ENCODE results near the gene TPO. TPM values are rescaled to one million over a fixed set of nuclear protein-coding genes. Genes with fewer than 3 reads are reported as not detected.
"Not testable (repeated sequence)": the region's sequence is repeated elsewhere in the genome, so short reads cannot be mapped to it uniquely, and the experiment has no call there.

The TPO gene
- total RNA-seq, 4 donors from 2014 or later, result 0.70 to 46.2 (median 6.8) TPM

DNA sequence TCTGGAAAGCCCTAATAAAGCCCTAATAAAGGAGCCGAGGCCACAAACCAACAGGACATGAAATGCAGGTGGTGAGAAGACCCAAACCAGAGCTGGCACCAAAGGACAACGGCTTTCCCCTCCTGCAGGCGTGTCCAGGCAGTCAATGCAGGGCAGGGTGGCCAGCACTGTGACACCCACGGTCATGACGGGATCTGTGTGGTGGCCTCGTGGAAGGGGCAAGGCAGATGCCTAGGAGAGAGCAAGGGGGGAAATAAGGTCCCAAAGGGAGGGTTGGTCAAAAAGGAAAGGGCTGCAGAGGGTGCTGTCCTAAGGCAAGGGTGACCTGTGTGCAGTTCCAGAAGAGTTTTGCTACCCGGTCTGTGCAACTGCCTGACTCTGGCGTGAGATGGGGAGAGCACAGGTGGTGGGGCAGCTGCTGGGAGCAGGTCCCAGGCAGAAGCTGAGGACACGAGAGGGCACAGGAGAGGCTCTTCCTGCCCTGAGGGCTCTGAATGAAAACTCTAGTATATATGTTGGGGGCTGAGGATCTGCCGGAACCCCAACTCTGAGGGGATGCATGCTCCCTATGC lies 156.7 kb downstream of the TPO start:
- H3K27me3 ChIP-seq, result no peaks in the 10 kb centered on the region
- H3K4me1 ChIP-seq, result no peaks in the 10 kb centered on the region
- DNase-seq, result no peak
- peaks cover 0 to 3% (median 0%) of the 10 kb centered on the region in 4 donors for H3K9me3 ChIP-seq
- no peaks in the 10 kb centered on the region for H3K36me3 ChIP-seq
- no peak overlapping the region for H3K27ac ChIP-seq
- no peak for TF ChIP-seq POLR2A (IDR thresholded peaks at IDR 0.05)
- TF ChIP-seq, protein P1, sequence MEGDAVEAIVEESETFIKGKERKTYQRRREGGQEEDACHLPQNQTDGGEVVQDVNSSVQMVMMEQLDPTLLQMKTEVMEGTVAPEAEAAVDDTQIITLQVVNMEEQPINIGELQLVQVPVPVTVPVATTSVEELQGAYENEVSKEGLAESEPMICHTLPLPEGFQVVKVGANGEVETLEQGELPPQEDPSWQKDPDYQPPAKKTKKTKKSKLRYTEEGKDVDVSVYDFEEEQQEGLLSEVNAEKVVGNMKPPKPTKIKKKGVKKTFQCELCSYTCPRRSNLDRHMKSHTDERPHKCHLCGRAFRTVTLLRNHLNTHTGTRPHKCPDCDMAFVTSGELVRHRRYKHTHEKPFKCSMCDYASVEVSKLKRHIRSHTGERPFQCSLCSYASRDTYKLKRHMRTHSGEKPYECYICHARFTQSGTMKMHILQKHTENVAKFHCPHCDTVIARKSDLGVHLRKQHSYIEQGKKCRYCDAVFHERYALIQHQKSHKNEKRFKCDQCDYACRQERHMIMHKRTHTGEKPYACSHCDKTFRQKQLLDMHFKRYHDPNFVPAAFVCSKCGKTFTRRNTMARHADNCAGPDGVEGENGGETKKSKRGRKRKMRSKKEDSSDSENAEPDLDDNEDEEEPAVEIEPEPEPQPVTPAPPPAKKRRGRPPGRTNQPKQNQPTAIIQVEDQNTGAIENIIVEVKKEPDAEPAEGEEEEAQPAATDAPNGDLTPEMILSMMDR (IDR thresholded peaks at IDR 0.05), result no peak
- no peak overlapping the region for H3K4me3 ChIP-seq

DNA sequence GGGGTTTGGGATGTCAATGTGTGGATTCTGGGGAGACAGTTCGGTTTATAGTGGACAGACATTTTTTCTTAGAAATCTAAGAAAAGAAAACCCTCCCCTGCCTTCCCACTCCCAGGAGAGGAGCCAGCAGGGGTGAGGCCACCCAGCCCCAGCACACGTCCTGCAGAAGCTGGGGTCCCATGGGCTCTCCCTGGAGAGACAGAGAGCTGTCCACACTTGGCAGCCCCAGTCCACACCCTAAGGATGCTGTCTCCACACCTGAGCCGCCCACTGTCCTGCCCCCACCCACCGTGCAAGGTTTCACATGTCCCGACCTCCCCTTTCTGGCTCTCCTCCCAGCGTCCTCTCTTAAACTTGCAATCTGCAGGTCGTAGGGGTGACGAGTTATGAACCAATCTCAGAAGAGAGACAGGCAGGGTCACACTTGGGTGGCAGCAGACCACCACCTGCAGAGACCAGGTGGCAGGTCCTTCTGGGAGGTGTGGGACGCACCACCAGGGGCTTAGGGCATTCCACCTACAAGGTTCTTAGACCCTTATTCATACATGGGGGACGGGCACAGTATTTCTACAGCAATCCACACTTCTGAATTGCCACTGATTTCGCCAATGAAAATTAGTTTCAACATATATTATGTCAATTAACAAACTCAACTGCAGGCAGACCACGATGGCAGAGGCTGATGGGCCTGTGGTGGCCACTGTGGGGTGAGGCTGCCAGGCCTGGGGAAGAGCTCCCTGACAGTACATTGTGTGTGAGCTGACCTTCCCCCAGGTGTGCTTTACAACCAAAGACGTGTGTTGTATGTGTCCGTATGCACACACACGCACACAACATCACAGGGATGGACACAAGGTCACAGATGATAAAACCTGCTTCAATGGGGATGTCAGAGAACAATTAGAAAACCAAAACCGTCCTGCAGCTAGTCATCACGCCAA lies 158.5 kb downstream of the TPO start:
- DNase-seq, result no peak
- Histone ChIP-seq H3K4me1 (no peaks in the 10 kb centered on the region), H3K9me3 (peaks cover 0 to 3% (median 0%) of the 10 kb centered on the region in 4 donors), H3K4me3 (no peak overlapping the region), H3K27me3 (no peaks in the 10 kb centered on the region), H3K36me3 (no peaks in the 10 kb centered on the region), H3K27ac (no peak overlapping the region)
- TF ChIP-seq POLR2A (IDR thresholded peaks at IDR 0.05), result no peak
- TF ChIP-seq, protein P1 (IDR thresholded peaks at IDR 0.05), result no peak

DNA sequence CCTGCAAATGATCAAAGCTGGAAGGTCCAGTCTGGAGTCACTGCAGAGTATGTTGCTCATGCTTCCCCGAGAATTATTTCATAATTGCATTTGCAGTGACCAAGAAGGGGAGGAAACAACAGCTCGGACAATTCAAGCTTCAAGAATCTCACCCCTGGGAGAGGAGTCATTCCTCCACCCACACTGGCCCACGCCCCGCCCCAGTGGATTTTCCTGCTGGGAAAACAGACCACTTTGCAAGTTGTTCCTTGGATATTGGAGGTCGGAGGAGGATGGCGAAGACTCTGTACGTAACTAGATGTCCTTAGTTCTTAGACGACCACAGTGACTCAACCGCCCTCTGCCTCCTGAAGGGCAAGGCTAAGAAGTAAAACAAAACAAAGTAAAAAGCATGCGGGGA lies 159.4 kb downstream of the TPO start:
- no peaks in the 10 kb centered on the region for H3K9me3 ChIP-seq
- no peaks in the 10 kb centered on the region for H3K36me3 ChIP-seq
- DNase-seq, result no peak
- H3K4me1 ChIP-seq, result no peaks in the 10 kb centered on the region
- no peak for TF ChIP-seq POLR2A (IDR thresholded peaks at IDR 0.05)
- TF ChIP-seq, protein P1 (IDR thresholded peaks at IDR 0.05), result no peak
- no peak overlapping the region for H3K27ac ChIP-seq
- no peak overlapping the region for H3K4me3 ChIP-seq
- H3K27me3 ChIP-seq, result no peaks in the 10 kb centered on the region

DNA sequence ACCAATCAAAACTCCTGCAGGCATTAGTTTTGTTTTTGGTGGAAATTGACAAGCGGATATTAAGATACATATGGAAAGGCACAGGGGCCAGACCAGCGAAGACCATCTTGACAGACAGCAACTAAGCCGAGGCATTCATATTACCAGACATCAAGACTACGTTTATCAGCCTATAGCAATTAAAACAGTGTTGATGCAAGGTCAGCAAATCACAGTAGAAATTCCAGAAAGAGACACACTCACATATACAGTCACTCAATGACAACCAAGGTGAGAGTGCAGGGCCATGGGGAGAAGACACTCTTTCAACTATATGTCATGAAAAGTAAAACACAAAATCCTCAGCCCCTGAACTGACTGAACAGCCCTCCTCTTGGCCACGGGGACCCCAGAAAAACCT lies 164.6 kb downstream of the TPO start:
- TF ChIP-seq, protein P1 (IDR thresholded peaks at IDR 0.05), result no peak
- TF ChIP-seq POLR2A (IDR thresholded peaks at IDR 0.05), result no peak
- H3K9me3 ChIP-seq, result no peaks in the 10 kb centered on the region
- H3K27me3 ChIP-seq, result no peaks in the 10 kb centered on the region
- H3K36me3 ChIP-seq, result no peaks in the 10 kb centered on the region
- no peak overlapping the region for H3K4me3 ChIP-seq
- DNase-seq, result peak in 1 of 3 donors; percentile 3
- no peaks in the 10 kb centered on the region for H3K4me1 ChIP-seq
- H3K27ac ChIP-seq, result no peak overlapping the region

DNA sequence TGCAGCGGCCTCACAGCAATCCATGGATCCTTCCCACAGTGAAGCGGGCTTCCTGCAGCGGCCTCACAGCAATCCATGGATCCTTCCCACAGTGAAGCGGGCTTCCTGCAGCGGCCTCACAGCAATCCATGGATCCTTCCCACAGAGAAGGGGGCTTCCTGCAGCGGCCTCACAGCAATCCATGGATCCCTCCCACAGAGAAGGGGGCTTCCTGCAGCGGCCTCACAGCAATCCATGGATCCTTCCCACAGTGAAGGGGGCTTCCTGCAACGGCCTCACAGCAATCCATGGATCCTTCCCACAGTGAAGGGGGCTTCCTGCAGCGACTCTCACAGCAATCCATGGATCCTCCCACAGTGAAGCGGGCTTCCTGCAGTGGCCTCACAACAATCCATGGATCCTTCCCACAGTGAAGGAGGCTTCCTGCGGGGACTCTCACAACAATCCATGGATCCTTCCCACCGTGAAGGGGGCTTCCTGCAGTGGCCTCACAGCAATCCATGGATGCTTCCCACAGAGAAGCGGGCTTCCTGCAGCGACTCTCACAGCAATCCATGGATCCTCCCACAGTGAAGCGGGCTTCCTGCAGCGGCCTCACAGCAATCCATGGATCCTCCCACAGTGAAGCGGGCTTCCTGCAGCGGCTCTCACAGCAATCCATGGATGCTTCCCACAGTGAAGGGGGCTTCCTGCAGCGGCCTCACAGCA lies 168.1 kb downstream of the TPO start:
- not testable (repeated sequence) for H3K4me3 ChIP-seq, H3K27ac ChIP-seq, H3K36me3 ChIP-seq, H3K4me1 ChIP-seq, H3K9me3 ChIP-seq, DNase-seq, H3K27me3 ChIP-seq

Measured in Peyer's patch (tissue), 4 donors.